Upper lobe of right lung (tissue), 1 donor: ENCODE results near the gene EIF5A. TPM values are rescaled to one million over a fixed set of nuclear protein-coding genes. Genes with fewer than 3 reads are reported as not detected.

Source experiments
- ATAC-seq: fragments of 200-7000 bp; cut with Tn5 transposase; one replicate; pipeline ENCODE4 v1.9.1; 2020; ENCODE audit warnings: mild to moderate bottlenecking, moderate library complexity
- DNase-seq: peaks from one replicate; pipeline ENCODE4 v3.0.0-alpha.2; 2020
- H3K27ac ChIP-seq: fragments of 200-600 bp; one replicate; pipeline ENCODE4 v1.8.0; 2022
- H3K27me3 ChIP-seq: fragments of 200-600 bp; one replicate; pipeline ENCODE4 v1.8.0; 2022; ENCODE audit warnings: mild to moderate bottlenecking
- H3K36me3 ChIP-seq: fragments of 200-600 bp; one replicate; pipeline ENCODE4 v1.8.0; 2022
- H3K4me1 ChIP-seq: fragments of 200-600 bp; one replicate; pipeline ENCODE4 v1.8.0; 2022
- H3K4me3 ChIP-seq: fragments of 200-600 bp; one replicate; pipeline ENCODE4 v1.8.0; 2022; ENCODE audit warnings: mild to moderate bottlenecking
- H3K9me3 ChIP-seq: fragments of 200-600 bp; one replicate; pipeline ENCODE4 v1.8.0; 2022
- CTCF ChIP-seq: fragments of 200-600 bp; IDR thresholded peaks from one replicate; pipeline ENCODE4 v1.8.0; 2022; ENCODE audit warnings: antibody characterized with exemption
- intact Hi-C: fragments of 100-400 bp; cut with DNase I; formaldehyde crosslinking; loops from one replicate; pipeline ENCODE4 v1.11.0; 2022
- total RNA-seq: library from RNA; stranded (reverse); fragmentation: NEBNext Ultra II Directional; extraction: Animal tissue kit (Norgen Biotek cat#: 25700); gene quantifications from one replicate; pipeline ENCODE4 v1.2.1, GENCODE V29; 2021
- donor health status: DM: no; HTN: yes; CAD: no; lungs with severe emphysema.

The EIF5A gene
- total RNA-seq, 1 donor from 2014 or later, result 241 TPM

- Histone ChIP-seq H3K4me3 (no peak overlapping the region), H3K27me3 (no peaks in the 10 kb centered on the region), H3K36me3 (no peaks in the 10 kb centered on the region), H3K4me1 (peaks cover 14% of the 10 kb centered on the region), H3K27ac (no peak overlapping the region), H3K9me3 (no peaks in the 10 kb centered on the region)
- no peak for ATAC-seq
- DNase-seq, result no peak
- TF ChIP-seq CTCF, result no peak
- intact Hi-C loops, result no loop called here
Observed at GRCh38 chr17:7347630-7348477, 40.4 kb downstream of the EIF5A start.

GRCh38 chr17:7348478-7349242 is 41.2 kb downstream of the EIF5A start:
- peaks cover 22% of the 10 kb centered on the region for H3K4me1 ChIP-seq
- ATAC-seq, result no peak

DNA sequence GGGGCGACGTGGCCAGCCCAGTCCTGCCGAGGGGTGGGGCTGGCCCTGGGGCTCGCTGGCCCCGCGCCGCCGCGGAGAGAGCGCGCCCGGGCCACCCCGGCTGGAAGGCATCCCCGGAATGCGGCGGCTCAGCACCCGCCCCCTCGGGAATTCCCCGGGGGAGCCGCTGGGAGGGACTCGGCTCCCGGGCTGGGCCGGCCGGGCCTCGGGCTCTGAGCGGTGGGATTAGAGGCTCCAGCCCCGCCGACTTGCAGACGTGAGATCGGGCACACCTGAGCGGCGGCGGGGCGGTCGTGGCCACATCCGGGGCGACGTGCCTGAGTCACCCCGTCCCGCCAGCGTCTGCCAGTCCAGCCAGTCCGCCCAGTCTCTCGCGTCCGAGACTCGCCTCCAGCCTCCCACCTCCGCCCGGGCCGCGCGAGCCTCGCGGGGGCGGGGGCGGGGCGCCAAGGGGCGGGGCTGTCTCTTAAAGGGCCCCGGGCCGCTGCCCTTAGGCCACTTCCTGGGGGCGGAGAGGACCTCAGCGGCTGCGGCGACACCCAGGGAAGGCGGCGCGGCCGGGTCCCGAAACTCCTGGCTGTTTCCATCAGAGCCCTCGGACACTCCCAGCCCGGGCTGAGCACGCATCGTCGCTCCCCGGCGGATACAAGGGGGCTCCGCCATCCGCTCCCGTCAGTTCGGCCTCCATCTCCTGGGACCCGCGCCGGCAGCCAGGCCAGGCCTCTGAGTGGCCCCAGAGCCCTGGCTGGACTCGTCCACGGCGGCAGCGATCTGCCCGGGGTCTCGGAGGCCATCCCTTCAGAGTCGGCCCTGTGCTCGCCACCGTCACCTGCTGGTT is 44.5 kb downstream of the EIF5A start, which contains the start of gene KCTD11:
Gene KCTD11, plus strand, starts transcription at position 498 of the 838 bp plus-strand sequence.
- Histone ChIP-seq H3K27me3 (no peaks in the 10 kb centered on the region), H3K4me1 (peaks cover 33% of the 10 kb centered on the region), H3K4me3 (peak within 1 kb of the TSS; percentile 94), H3K9me3 (no peaks in the 10 kb centered on the region), H3K27ac (peak within 1 kb of the TSS; percentile 98), H3K36me3 (no peaks in the 10 kb centered on the region)
- intact Hi-C loops, result no loop called here
- ATAC-seq (peak; percentile 85), DNase-seq (peak; percentile 97)
- no peak for TF ChIP-seq CTCF

More at GRCh38 chr17:7348478-7349242, 41.2 kb downstream of the EIF5A start:
- Histone ChIP-seq H3K27ac (no peak overlapping the region), H3K9me3 (no peaks in the 10 kb centered on the region), H3K36me3 (no peaks in the 10 kb centered on the region), H3K4me3 (no peak overlapping the region), H3K27me3 (no peaks in the 10 kb centered on the region)
- intact Hi-C loops, result no loop called here
- TF ChIP-seq CTCF, result no peak
- peak; percentile 67 for DNase-seq

GRCh38 chr17:7352503-7352889 is 45.1 kb downstream of the EIF5A start:
- TF ChIP-seq CTCF, result peak; percentile 54

GRCh38 chr17:7352910-7353635 is 45.6 kb downstream of the EIF5A start:
- Histone ChIP-seq H3K9me3 (no peaks in the 10 kb centered on the region), H3K4me3 (peak overlapping the region; percentile 94), H3K27ac (no peak overlapping the region), H3K4me1 (peaks cover 33% of the 10 kb centered on the region), H3K27me3 (no peaks in the 10 kb centered on the region), H3K36me3 (no peaks in the 10 kb centered on the region)
- intact Hi-C loops, result no loop called here
- DNase-seq (peak; percentile 70), ATAC-seq (no peak)
- TF ChIP-seq CTCF, result no peak

More at GRCh38 chr17:7352503-7352889, 45.1 kb downstream of the EIF5A start:
- Histone ChIP-seq H3K9me3 (no peaks in the 10 kb centered on the region), H3K4me3 (peak overlapping the region; percentile 94), H3K27ac (peak overlapping the region; percentile 98), H3K27me3 (no peaks in the 10 kb centered on the region), H3K4me1 (peaks cover 33% of the 10 kb centered on the region), H3K36me3 (no peaks in the 10 kb centered on the region)
- no peak for ATAC-seq
- intact Hi-C loops, result no loop called here
- DNase-seq, result no peak
